Left cardiac atrium (tissue), 4 donors: Measurements from ENCODE around the gene DNM3. TPM values are rescaled to one million over a fixed set of nuclear protein-coding genes. Genes with fewer than 3 reads are reported as not detected.
"Not testable (repeated sequence)": the region's sequence is repeated elsewhere in the genome, so short reads cannot be mapped to it uniquely, and the experiment has no call there.

Experiments
- ATAC-seq, 2 donors: fragments of 200-7000 bp; cut with Tn5 transposase; one replicate each; pipeline ENCODE4 v1.9.1; 2020; ENCODE audit warnings: mild to moderate bottlenecking in 2 of 2, moderate library complexity in 2 of 2
- DNase-seq: peaks from one replicate; pipeline ENCODE4 v3.0.0-alpha.2; 2020
- intact Hi-C, 2 donors: fragments of 100-400 bp; cut with DNase I; formaldehyde crosslinking; loops; one replicate each; pipeline versions ENCODE4 v1.14.1 to v1.15.1; 2022 to 2023
- long read RNA-seq: library from polyadenylated mRNA; unstranded; transcript quantifications from one replicate; pipeline ENCODE4 v2.0.0, GENCODE V29; 2021
- total RNA-seq, 2 donors: library from RNA; stranded (reverse); fragmentation: NEBNext Ultra II Directional; extraction: Animal tissue kit (Norgen Biotek cat#: 25700); gene quantifications; one replicate each; pipeline ENCODE4 v1.2.1, GENCODE V29; 2021
- donor health status: DM: no; HTN: yes; CAD: no.
- donor health status: DM: no; HTN: yes; CAD: no; lungs with severe emphysema.
- donor health status: DM: yes; HTN: yes; CAD: no.
- donor health status: Dilated cardiomyopathy.

DNM3 gene
- total RNA-seq, result 1 to 10 TPM; 1.1 to 2.8 TPM
- long read RNA-seq, partial matches to known transcripts, result 0 of 1 reads
- long read RNA-seq, other reads (novel, unspliced or antisense), result 1 of 1 reads

DNA sequence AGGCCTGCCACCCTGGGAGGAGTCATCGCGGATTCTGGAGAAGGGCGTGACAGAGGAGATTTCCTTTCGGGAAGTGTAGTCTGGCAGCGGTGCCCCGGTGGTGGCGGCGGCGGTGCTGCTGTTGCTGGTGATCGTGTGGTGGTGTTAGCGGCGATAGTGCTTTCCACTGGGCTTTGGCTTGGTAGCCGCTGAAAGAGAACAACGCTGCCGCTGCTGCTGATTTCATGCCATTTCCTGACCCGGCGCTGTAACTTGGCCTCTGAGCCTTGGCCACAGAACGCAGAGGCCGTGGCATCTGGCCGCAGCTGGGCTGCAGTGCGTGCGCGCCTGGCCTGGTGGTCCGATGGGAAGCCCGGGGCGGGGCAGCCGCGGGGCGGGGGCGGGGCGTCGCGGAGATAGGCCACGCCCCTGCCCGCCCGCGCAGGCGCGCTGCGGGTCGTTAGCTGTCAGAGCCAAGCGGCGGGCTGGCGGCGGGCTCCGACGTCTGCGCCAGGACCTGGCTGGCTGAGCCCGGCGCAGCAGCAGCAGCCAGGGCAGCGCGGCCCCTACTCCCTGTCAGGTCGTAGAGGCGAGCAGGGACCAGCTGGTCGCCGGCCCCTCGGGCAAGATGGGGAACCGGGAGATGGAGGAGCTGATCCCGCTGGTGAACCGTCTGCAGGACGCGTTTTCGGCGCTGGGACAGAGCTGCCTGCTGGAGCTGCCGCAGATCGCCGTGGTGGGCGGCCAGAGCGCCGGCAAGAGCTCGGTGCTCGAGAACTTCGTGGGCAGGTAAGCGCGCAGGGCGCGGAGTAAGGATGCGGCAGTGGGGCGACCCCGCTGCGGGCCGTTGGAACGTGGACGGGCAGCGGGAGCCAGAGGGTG is at the start of gene DNM3:
Gene DNM3, plus strand, starts transcription at position 449 of the 861 bp plus-strand sequence. Its CDS starts 159 bp downstream, at position 608.
- DNase-seq (peak; percentile 88), ATAC-seq (peak; percentile 98 to 99)
- intact Hi-C loops, result no loop called here

GRCh38 chr1:171792656-171793369 is 48.5 kb upstream of the DNM3 start:
- ATAC-seq (no peak), DNase-seq (no peak)
- intact Hi-C loops, result no loop called here

DNA sequence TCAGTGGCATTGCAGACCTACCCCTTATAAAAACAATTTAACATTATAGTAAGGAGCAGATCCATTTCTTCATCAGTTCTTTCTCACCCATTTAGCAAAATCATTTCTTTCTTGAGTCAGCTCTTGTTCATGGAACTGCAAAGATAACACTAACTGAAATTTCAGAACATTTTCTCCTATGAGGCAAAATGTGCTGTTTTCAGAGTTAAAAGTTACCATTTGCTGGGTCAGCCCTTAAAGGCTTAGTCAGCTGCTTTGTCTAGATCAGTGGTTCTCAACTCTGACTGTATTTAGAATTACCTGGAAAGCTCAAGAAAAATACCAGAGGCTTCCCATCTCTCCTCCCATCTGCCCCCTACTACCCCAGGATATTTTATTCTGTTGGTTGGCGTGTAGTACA is 47.7 kb upstream of the DNM3 start:
- no peak for ATAC-seq
- DNase-seq, result no peak
- intact Hi-C loops, result no loop called here

- peak in 1 of 2 donors; percentile 36 for ATAC-seq
- intact Hi-C loops, result no loop called here
Observed at GRCh38 chr1:171794085-171794484, 47.2 kb upstream of the DNM3 start.

DNA sequence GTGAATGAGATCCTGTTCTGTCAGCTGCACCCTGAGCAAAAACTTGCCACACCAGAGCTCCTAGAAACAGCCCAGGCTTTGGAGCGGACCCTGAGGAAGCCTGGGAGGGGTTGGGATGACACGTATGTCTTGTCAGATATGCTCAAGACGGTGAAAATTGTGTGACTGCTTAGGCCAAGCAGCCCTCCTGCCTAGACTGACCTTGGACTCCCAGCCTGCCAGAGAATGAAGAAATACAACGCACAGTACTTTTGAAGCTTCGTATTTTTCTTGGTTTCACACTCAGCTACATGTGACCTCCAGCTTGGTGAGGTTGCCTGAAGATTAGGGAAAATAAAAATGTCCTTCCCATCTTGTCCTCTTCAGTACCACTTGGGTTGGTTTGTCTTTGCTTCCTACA is 44.7 kb upstream of the DNM3 start:
- DNase-seq (no peak), ATAC-seq (no peak)
- intact Hi-C loops, result no loop called here

More at GRCh38 chr1:171794085-171794484, 47.2 kb upstream of the DNM3 start:
- DNase-seq, result no peak

DNA sequence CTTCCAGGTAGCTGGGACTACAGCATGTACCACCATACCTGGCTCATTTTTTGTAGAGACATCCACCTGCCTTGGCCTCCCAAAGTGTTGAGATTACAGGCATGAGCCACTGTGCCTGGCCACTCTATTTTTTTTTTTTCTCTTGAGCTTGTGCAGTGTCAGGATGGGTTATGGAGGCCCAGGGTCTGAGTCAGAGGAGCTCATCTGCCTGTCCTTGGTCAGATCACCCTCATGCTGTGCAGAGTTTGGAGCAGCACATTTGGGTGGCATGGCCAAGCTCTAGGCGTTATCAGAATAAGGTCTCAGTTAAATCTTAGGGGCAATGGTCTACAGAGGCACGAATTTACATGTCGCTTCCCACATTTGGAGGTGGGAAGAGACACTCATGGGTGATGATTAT is 43.0 kb upstream of the DNM3 start:
- DNase-seq (no peak), ATAC-seq (no peak)
- intact Hi-C loops, result no loop called here

GRCh38 chr1:171798765-171799164 is 42.5 kb upstream of the DNM3 start:
- ATAC-seq (peak in 1 of 2 donors; percentile 69), DNase-seq (no peak)
- intact Hi-C loops, result no loop called here

DNA sequence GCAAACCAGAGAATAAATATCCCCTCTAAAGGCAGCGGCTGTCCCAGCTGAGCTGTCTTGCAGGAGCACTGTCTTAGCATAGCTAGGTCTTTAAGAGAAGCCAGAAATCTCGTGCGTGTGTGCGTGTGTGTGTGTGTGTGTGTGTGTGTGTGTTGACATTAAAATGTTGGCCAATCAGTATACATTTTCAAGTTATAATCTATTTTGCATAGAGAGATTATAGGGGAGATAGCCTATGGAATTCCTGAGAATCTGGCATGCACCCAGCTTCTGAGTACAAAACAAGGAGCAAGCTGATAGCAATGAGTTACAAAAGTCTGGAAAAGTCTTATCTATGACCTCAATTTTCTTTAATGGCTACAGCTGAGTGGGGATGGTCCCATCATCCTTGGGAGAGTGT is 42.1 kb upstream of the DNM3 start:
- DNase-seq (no peak), ATAC-seq (peak in 1 of 2 donors; percentile 24)
- intact Hi-C loops, result no loop called here

DNA sequence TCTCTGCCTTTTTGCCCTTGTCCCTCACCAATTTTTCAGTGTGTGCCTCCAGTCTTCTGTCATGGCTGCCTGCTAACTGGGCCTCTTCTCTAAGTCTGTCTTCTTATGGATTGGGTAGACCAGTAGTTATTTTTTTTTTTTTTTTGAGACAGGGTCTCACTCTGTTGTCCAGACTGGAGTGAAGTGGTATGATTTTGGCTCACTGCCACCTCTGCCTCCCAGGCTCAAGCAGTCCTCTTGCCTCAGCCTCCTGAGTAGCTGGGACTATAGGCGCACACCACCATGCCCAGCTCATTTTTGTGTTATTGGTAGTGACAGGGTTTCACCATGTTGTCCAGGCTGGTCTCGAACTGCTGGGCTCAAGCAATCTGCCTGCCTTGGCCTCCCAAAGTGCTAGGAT is 41.6 kb upstream of the DNM3 start:
- intact Hi-C loops, DNase-seq, ATAC-seq: not testable (repeated sequence)

DNA sequence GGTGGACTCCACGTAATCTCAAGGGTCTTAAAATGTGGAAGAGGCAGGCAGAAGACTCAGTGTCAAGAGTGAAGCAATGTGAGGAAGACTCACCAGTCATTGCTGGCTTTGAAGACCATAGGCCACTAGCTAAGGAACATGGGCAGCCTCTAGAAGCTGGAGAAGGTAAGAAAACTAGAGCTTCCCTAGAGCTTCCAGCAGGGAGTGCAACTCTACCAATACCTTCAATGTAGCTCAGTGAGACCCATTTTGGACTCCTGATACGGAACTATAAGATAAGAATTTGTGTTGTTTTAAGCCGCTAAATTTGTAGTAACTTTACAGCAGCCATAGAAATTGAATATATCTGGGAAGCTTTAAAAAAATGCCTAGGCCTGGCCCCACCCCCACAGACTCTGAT is 41.0 kb upstream of the DNM3 start:
- intact Hi-C loops, result no loop called here
- no peak for DNase-seq
- no peak for ATAC-seq

- intact Hi-C loops, result loop anchor here in 1 of 2 donors (1.0 kb wide), 1 partner anchor 182 kb away; no protein-coding TSS in a partner anchor
- DNase-seq, result no peak
- ATAC-seq, result no peak
Observed at GRCh38 chr1:171800851-171801250, 40.4 kb upstream of the DNM3 start.

DNA sequence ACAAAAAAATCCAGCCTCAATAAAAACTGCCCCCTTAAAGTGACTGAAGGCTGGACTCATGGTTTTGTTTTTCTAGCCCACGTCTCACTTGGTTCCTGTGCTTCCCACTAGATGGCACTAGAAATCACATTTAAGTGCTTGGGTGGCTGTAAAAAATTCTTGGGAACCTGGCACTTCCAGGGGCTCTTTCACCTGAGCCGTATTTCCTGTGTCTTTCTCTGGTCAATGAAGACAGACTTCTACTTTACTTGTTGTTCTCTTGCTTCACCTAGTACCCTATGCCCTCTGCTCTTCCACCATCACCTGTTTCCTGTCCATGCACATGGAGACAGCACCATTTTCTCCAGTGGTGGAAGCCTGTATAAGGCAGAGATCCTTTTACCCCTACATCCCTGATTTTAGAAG is 39.8 kb upstream of the DNM3 start:
- DNase-seq (no peak), ATAC-seq (peak in 1 of 2 donors; percentile 46)
- intact Hi-C loops, result loop anchor here in 1 of 2 donors (1.0 kb wide), 1 partner anchor 182 kb away; no protein-coding TSS in a partner anchor

- ATAC-seq (no peak), DNase-seq (no peak)
- intact Hi-C loops, result loop anchor here in 1 of 2 donors (2.0 kb wide), 1 partner anchor 183 kb away; no protein-coding TSS in a partner anchor
Observed at GRCh38 chr1:171802207-171802606, 39.1 kb upstream of the DNM3 start.

DNA sequence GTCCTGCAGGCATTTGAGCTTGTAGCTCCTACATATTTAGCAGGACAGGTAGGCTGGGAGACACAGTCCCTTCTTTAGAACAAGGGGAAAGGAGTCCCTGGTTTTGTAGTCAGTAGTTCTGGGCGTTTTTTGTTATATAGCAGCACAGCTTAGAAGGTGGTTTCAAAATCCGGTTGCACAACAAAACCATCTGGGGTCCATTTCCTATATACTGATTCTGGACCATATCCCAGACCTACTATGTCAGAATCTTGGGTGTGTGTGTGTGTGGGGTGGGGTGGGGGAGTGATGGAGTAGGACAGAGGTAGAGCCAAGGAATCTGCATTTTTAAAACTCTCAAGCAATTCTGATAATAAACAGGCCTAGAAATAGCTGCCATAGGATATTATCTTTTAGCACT is 38.3 kb upstream of the DNM3 start:
- DNase-seq, result no peak
- intact Hi-C loops, result loop anchor here in 1 of 2 donors (2.0 kb wide), 1 partner anchor 182 kb away; no protein-coding TSS in a partner anchor
- no peak for ATAC-seq

DNA sequence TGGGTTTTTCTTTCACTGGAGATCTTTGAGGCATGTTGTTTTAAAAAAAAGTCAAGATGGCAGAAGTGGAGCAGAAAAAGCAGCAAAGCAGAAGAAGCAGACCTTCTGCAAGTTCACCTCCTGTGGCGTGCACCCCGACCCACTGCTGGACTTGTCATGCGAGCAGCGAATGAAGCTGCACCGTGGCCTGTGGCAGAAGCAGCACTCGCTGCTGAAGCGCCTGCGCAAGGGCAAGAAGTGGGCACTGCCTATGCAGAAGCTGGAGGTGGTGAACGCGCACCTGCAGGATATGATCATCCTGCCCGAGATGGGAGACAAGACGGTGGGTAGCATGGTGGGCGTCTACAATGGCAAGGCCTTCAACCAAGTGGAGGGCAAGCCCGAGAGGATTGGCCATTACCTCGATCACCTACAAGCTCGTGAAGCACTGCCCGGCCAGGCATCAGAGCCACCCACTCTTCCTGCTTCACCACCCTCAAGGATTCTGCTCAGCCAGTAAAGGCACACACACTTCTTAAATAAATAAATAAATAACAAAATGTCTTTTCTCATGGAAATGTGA is 37.8 kb upstream of the DNM3 start:
- ATAC-seq (no peak), DNase-seq (no peak)
- intact Hi-C loops, result loop anchor here in 1 of 2 donors (2.0 kb wide), 1 partner anchor 181 kb away; no protein-coding TSS in a partner anchor

- ATAC-seq, result no peak
- intact Hi-C loops, result no loop called here
Observed at GRCh38 chr1:171805395-171806115, 35.7 kb upstream of the DNM3 start.

GRCh38 chr1:171807556-171807955 is 33.7 kb upstream of the DNM3 start:
- ATAC-seq, result no peak
- intact Hi-C loops, result no loop called here

More at GRCh38 chr1:171805395-171806115, 35.7 kb upstream of the DNM3 start:
- no peak for DNase-seq

DNA sequence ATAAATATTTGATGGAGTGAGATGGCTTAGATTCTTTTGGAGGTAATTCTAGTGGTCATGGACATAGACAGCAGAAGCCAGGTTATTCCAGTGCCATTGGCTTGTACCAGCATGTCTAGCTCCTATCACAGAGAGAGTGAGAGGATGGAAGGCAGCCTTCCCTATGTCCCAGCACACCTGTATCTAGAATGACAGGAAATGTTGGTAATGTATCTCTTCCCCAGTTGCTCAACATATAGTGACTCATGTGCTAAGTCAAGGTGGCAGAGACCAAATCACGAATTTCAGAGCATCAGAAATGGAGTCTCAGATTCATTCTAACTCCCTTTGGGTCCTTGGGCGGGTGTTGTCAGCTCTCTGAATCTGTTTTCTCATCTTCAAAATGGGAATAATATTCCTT is 31.5 kb upstream of the DNM3 start:
- DNase-seq, result no peak
- intact Hi-C loops, result no loop called here
- ATAC-seq, result no peak

More at GRCh38 chr1:171807556-171807955, 33.7 kb upstream of the DNM3 start:
- no peak for DNase-seq

GRCh38 chr1:171811672-171812071 is 29.6 kb upstream of the DNM3 start:
- no peak for DNase-seq
- intact Hi-C loops, result no loop called here
- ATAC-seq, result no peak
